ENCODE data around the gene GLRA1. TPM values are rescaled to one million over a fixed set of nuclear protein-coding genes. Genes with fewer than 3 reads are reported as not detected.
"Not testable (repeated sequence)": the region's sequence is repeated elsewhere in the genome, so short reads cannot be mapped to it uniquely, and the experiment has no call there.

GLRA1 gene
- total RNA-seq, 1 donor from 2014 or later = not detected

GRCh38 chr5:151904909-151905308 is 19.7 kb downstream of the GLRA1 start:
- Mint-ChIP-seq H3K4me1 (no peaks in the 10 kb centered on the region), H3K27me3 (peaks cover 9% of the 10 kb centered on the region), H3K36me3 (ENCODE audit: low read depth) (no peaks in the 10 kb centered on the region), H3K9me3 (no peaks in the 10 kb centered on the region), H3K4me3 (no peak overlapping the region), H3K27ac (no peak overlapping the region)
- no peak for DNase-seq
- intact Hi-C loops (cut with micrococcal nuclease) = no loop called here

- Mint-ChIP-seq H3K4me1 (no peaks in the 10 kb centered on the region), H3K27me3 (peaks cover 9% of the 10 kb centered on the region), H3K27ac (no peak overlapping the region), H3K36me3 (ENCODE audit: low read depth) (no peaks in the 10 kb centered on the region), H3K4me3 (no peak overlapping the region), H3K9me3 (no peaks in the 10 kb centered on the region)
- DNase-seq = no peak
- intact Hi-C loops (cut with micrococcal nuclease) = no loop called here
These were observed 20.5 kb downstream of the GLRA1 start for GRCh38 chr5:151904127-151904526.

GRCh38 chr5:151903243-151903653 is 21.4 kb downstream of the GLRA1 start:
- Mint-ChIP-seq H3K36me3 (ENCODE audit: low read depth) (no peaks in the 10 kb centered on the region), H3K4me3 (no peak overlapping the region), H3K27me3 (peaks cover 10% of the 10 kb centered on the region), H3K4me1 (no peaks in the 10 kb centered on the region), H3K9me3 (no peaks in the 10 kb centered on the region), H3K27ac (no peak overlapping the region)
- intact Hi-C loops (cut with micrococcal nuclease) = no loop called here
- DNase-seq = no peak

GRCh38 chr5:151902215-151902614 is 22.4 kb downstream of the GLRA1 start:
- H3K27ac Mint-ChIP-seq = no peak overlapping the region
- no peaks in the 10 kb centered on the region for H3K4me1 Mint-ChIP-seq
- no peaks in the 10 kb centered on the region for H3K9me3 Mint-ChIP-seq
- H3K4me3 Mint-ChIP-seq = no peak overlapping the region
- H3K27me3 Mint-ChIP-seq = peaks cover 9% of the 10 kb centered on the region
- no peaks in the 10 kb centered on the region for H3K36me3 Mint-ChIP-seq (ENCODE audit: low read depth)
- intact Hi-C loops (cut with micrococcal nuclease) = no loop called here
- no peak for DNase-seq

- no peak for DNase-seq
- Mint-ChIP-seq H3K27me3 (peaks cover 9% of the 10 kb centered on the region), H3K4me1 (no peaks in the 10 kb centered on the region), H3K9me3 (no peaks in the 10 kb centered on the region), H3K36me3 (ENCODE audit: low read depth) (no peaks in the 10 kb centered on the region), H3K4me3 (no peak overlapping the region), H3K27ac (no peak overlapping the region)
- intact Hi-C loops (cut with micrococcal nuclease) = no loop called here
These were observed 23.0 kb downstream of the GLRA1 start for GRCh38 chr5:151901611-151902010.

GRCh38 chr5:151900891-151901290 is 23.8 kb downstream of the GLRA1 start:
- H3K36me3 Mint-ChIP-seq (ENCODE audit: low read depth) = no peaks in the 10 kb centered on the region
- no peak overlapping the region for H3K4me3 Mint-ChIP-seq
- no peak overlapping the region for H3K27ac Mint-ChIP-seq
- peaks cover 9% of the 10 kb centered on the region for H3K27me3 Mint-ChIP-seq
- DNase-seq = no peak
- intact Hi-C loops (cut with micrococcal nuclease) = no loop called here
- H3K4me1 Mint-ChIP-seq = no peaks in the 10 kb centered on the region
- H3K9me3 Mint-ChIP-seq = no peaks in the 10 kb centered on the region

GRCh38 chr5:151899399-151899798 is 25.3 kb downstream of the GLRA1 start:
- Mint-ChIP-seq H3K9me3 (no peaks in the 10 kb centered on the region), H3K4me3 (no peak overlapping the region), H3K27me3 (peaks cover 9% of the 10 kb centered on the region), H3K36me3 (ENCODE audit: low read depth) (no peaks in the 10 kb centered on the region), H3K4me1 (no peaks in the 10 kb centered on the region), H3K27ac (no peak overlapping the region)
- DNase-seq = no peak
- intact Hi-C loops (cut with micrococcal nuclease) = no loop called here

- H3K9me3 Mint-ChIP-seq = no peaks in the 10 kb centered on the region
- DNase-seq = no peak
These were observed 26.8 kb downstream of the GLRA1 start for GRCh38 chr5:151897896-151898295.

GRCh38 chr5:151897020-151897552 is 27.6 kb downstream of the GLRA1 start:
- no peaks in the 10 kb centered on the region for H3K36me3 Mint-ChIP-seq (ENCODE audit: low read depth)
- no peak overlapping the region for H3K4me3 Mint-ChIP-seq
- no peak for DNase-seq
- intact Hi-C loops (cut with micrococcal nuclease) = no loop called here
- H3K9me3 Mint-ChIP-seq = no peaks in the 10 kb centered on the region
- H3K27me3 Mint-ChIP-seq = peaks cover 2% of the 10 kb centered on the region
- no peaks in the 10 kb centered on the region for H3K4me1 Mint-ChIP-seq
- no peak overlapping the region for H3K27ac Mint-ChIP-seq

More at GRCh38 chr5:151897896-151898295, 26.8 kb downstream of the GLRA1 start:
- Mint-ChIP-seq H3K27me3 (peaks cover 2% of the 10 kb centered on the region), H3K27ac (no peak overlapping the region), H3K36me3 (ENCODE audit: low read depth) (no peaks in the 10 kb centered on the region), H3K4me3 (no peak overlapping the region), H3K4me1 (no peaks in the 10 kb centered on the region)
- intact Hi-C loops (cut with micrococcal nuclease) = no loop called here

GRCh38 chr5:151896031-151896691 is 28.5 kb downstream of the GLRA1 start:
- Mint-ChIP-seq H3K27ac (no peak overlapping the region), H3K27me3 (peaks cover 2% of the 10 kb centered on the region), H3K4me3 (no peak overlapping the region), H3K4me1 (no peaks in the 10 kb centered on the region), H3K36me3 (ENCODE audit: low read depth) (no peaks in the 10 kb centered on the region), H3K9me3 (no peaks in the 10 kb centered on the region)
- intact Hi-C loops (cut with micrococcal nuclease) = no loop called here
- DNase-seq = no peak

GRCh38 chr5:151895660-151896030 is 29.0 kb downstream of the GLRA1 start:
- intact Hi-C loops (cut with micrococcal nuclease) = no loop called here
- H3K27me3 Mint-ChIP-seq = peaks cover 2% of the 10 kb centered on the region
- no peak overlapping the region for H3K27ac Mint-ChIP-seq
- no peaks in the 10 kb centered on the region for H3K36me3 Mint-ChIP-seq (ENCODE audit: low read depth)
- H3K4me1 Mint-ChIP-seq = no peaks in the 10 kb centered on the region
- no peaks in the 10 kb centered on the region for H3K9me3 Mint-ChIP-seq
- no peak overlapping the region for H3K4me3 Mint-ChIP-seq
- DNase-seq = no peak

- H3K4me3 Mint-ChIP-seq; H3K9me3 Mint-ChIP-seq; intact Hi-C loops (cut with micrococcal nuclease); H3K27me3 Mint-ChIP-seq; H3K27ac Mint-ChIP-seq; H3K36me3 Mint-ChIP-seq (ENCODE audit: low read depth); DNase-seq; H3K4me1 Mint-ChIP-seq: not testable (repeated sequence)
These were observed 31.2 kb downstream of the GLRA1 start for GRCh38 chr5:151893485-151893884.

GRCh38 chr5:151892393-151892792 is 32.3 kb downstream of the GLRA1 start:
- H3K9me3 Mint-ChIP-seq = no peaks in the 10 kb centered on the region
- no peak overlapping the region for H3K27ac Mint-ChIP-seq
- H3K27me3 Mint-ChIP-seq = peaks cover 2% of the 10 kb centered on the region
- no peak overlapping the region for H3K4me3 Mint-ChIP-seq
- intact Hi-C loops (cut with micrococcal nuclease) = no loop called here
- DNase-seq = no peak
- no peaks in the 10 kb centered on the region for H3K4me1 Mint-ChIP-seq
- H3K36me3 Mint-ChIP-seq (ENCODE audit: low read depth) = no peaks in the 10 kb centered on the region

GRCh38 chr5:151890299-151890698 is 34.4 kb downstream of the GLRA1 start:
- DNase-seq = no peak
- Mint-ChIP-seq H3K4me1 (no peaks in the 10 kb centered on the region), H3K4me3 (no peak overlapping the region), H3K27ac (no peak overlapping the region), H3K36me3 (ENCODE audit: low read depth) (no peaks in the 10 kb centered on the region), H3K27me3 (peaks cover 4% of the 10 kb centered on the region), H3K9me3 (no peaks in the 10 kb centered on the region)
- intact Hi-C loops (cut with micrococcal nuclease) = no loop called here

- H3K9me3 Mint-ChIP-seq = no peaks in the 10 kb centered on the region
- no peak overlapping the region for H3K4me3 Mint-ChIP-seq
- H3K27ac Mint-ChIP-seq = no peak overlapping the region
- intact Hi-C loops (cut with micrococcal nuclease) = no loop called here
- no peaks in the 10 kb centered on the region for H3K36me3 Mint-ChIP-seq (ENCODE audit: low read depth)
- H3K4me1 Mint-ChIP-seq = no peaks in the 10 kb centered on the region
- H3K27me3 Mint-ChIP-seq = peaks cover 4% of the 10 kb centered on the region
- no peak for DNase-seq
These were observed 35.0 kb downstream of the GLRA1 start for GRCh38 chr5:151889614-151890013.
